Mesothelial cell of epicardium (in vitro differentiated cells): ENCODE data around the gene MAPKAPK2. TPM values are rescaled to one million over a fixed set of nuclear protein-coding genes. Genes with fewer than 3 reads are reported as not detected.

Source experiments
- DNase-seq, 2 experiments: peaks; one replicate each; pipeline ENCODE4 v3.0.0; 2021; ENCODE audit warnings: low spot score in 2 of 2; ENCODE audit not compliant: unreplicated experiment in 2 of 2
- H3K27ac Mint-ChIP-seq: 2 replicates; pipeline ENCODE4 v1.8.0; 2021; ENCODE audit warnings: mixed read lengths
- H3K27me3 Mint-ChIP-seq: 2 replicates; pipeline ENCODE4 v1.8.0; 2021; ENCODE audit warnings: low read depth, mixed read lengths
- H3K36me3 Mint-ChIP-seq: 2 replicates; pipeline ENCODE4 v1.8.0; 2021; ENCODE audit warnings: mixed read lengths
- H3K4me1 Mint-ChIP-seq: 2 replicates; pipeline ENCODE4 v1.8.0; 2021; ENCODE audit warnings: mixed read lengths
- H3K4me3 Mint-ChIP-seq: 2 replicates; pipeline ENCODE4 v1.8.0; 2021; ENCODE audit warnings: mild to moderate bottlenecking, moderate library complexity, mixed read lengths
- H3K9me3 Mint-ChIP-seq: 2 replicates; pipeline ENCODE4 v1.8.0; 2021; ENCODE audit warnings: mixed read lengths
- total RNA-seq: library from RNA; stranded (reverse); gene quantifications from 3 replicates; pipeline ENCODE4 v1.2.1, GENCODE V29; 2021
- TF ChIP-seq, protein P1 (sequence below): fragments of 200-600 bp; sonication (generic); IDR thresholded peaks from one replicate; pipeline ENCODE4 v1.5.0; 2021; ENCODE audit warnings: antibody characterized with exemption; ENCODE audit not compliant: unreplicated experiment

The MAPKAPK2 gene
- total RNA-seq, 1 donor from 2014 or later, result 60.2 TPM

DNA sequence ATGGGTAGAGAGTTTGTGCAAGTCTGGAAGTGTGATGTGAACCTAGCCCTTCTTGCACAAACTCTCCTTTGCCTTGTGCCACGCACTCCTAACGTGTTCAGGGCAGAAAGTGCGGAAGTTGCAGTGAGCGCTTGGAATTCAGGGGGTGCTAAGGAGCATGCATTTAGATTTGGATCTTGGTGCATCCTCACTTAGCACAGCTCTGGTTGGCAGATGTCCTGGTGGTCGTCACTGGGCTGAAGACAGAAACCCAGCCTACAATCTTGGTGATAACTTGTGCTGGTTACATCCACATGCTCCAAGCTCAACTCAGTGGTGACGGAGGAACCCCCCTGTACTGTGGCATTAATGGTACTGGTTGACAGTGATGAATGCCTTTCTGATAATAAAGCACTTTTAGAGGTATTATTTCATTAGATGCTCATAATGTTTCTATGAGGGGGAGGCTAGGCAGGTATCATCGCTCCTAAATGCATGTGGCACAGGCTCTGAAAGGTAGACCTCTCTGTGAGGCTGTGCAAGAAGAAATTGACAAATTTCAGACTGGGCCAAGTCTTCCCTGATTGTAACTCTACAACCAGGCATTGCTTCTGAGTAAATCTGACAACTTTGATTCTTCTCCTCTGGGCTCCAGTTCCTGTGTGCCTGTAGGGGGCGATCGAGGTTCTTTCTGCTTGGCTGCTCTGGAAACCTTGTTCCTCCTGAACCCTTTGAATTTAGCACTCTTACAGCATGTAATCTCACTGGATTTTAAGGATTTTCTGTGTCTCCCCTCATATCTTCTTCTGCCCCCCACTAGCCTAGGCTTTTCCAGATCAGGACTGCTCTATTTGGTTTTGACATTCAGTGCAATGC lies 40.6 kb downstream of the MAPKAPK2 start:
- H3K36me3 Mint-ChIP-seq, result peaks cover 3% of the 10 kb centered on the region
- no peaks in the 10 kb centered on the region for H3K27me3 Mint-ChIP-seq
- TF ChIP-seq, protein P1, sequence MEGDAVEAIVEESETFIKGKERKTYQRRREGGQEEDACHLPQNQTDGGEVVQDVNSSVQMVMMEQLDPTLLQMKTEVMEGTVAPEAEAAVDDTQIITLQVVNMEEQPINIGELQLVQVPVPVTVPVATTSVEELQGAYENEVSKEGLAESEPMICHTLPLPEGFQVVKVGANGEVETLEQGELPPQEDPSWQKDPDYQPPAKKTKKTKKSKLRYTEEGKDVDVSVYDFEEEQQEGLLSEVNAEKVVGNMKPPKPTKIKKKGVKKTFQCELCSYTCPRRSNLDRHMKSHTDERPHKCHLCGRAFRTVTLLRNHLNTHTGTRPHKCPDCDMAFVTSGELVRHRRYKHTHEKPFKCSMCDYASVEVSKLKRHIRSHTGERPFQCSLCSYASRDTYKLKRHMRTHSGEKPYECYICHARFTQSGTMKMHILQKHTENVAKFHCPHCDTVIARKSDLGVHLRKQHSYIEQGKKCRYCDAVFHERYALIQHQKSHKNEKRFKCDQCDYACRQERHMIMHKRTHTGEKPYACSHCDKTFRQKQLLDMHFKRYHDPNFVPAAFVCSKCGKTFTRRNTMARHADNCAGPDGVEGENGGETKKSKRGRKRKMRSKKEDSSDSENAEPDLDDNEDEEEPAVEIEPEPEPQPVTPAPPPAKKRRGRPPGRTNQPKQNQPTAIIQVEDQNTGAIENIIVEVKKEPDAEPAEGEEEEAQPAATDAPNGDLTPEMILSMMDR, result no peak
- no peak overlapping the region for H3K4me3 Mint-ChIP-seq
- no peak overlapping the region for H3K27ac Mint-ChIP-seq
- H3K4me1 Mint-ChIP-seq, result peaks cover 7% of the 10 kb centered on the region
- no peak for DNase-seq
- no peaks in the 10 kb centered on the region for H3K9me3 Mint-ChIP-seq

DNA sequence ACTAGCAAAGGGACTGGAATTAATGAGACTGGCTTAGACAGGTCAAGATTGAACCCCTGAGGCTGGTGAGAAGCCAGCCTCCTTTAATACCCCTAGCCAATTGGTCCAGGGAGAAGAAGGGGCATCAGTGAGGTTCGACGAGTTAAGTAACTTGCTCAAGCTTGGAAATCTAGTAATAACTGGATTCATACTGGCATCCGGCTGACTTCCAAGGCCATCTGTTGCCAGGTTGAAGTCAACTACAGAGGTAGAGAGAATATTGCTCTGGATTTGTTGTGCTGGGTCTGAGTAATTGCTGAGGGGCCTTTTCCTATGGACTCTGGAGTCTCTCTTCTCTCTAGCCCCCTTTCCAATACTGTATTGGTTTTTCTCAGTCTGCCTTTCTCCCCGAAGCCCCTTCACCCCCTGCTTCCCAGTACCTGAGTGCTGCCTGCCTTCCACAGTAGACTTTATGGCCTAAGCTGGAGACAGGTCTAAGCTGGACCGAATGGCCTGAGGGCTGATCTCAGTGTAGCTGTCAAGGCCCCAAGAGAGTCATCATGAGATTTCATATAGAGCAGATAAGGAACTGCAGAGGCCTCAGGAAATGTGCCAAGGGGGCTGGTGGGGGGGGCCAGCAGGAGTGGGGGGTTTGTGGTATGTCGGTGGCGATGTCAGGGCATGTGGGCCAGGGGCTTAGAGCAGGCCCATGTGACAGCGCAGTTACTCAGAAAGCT lies 43.4 kb downstream of the MAPKAPK2 start:
- H3K9me3 Mint-ChIP-seq, result no peaks in the 10 kb centered on the region
- H3K4me3 Mint-ChIP-seq, result no peak overlapping the region
- DNase-seq, result no peak
- H3K36me3 Mint-ChIP-seq, result peaks cover 12% of the 10 kb centered on the region
- peaks cover 7% of the 10 kb centered on the region for H3K4me1 Mint-ChIP-seq
- TF ChIP-seq, protein P1, result no peak
- no peak overlapping the region for H3K27ac Mint-ChIP-seq
- no peaks in the 10 kb centered on the region for H3K27me3 Mint-ChIP-seq

DNA sequence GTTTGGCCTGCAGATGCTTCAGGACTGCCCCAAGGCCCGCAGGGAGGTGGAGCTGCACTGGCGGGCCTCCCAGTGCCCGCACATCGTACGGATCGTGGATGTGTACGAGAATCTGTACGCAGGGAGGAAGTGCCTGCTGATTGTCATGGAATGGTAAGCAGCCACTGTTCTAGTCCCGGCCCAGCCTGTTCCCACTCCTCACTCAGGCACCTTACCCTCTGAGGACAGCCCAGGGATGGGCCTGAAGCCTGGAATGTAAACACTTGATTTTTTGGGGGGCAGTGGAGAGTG lies 43.9 kb downstream of the MAPKAPK2 start:
- peaks cover 7% of the 10 kb centered on the region for H3K4me1 Mint-ChIP-seq
- H3K27ac Mint-ChIP-seq, result no peak overlapping the region
- peaks cover 14% of the 10 kb centered on the region for H3K36me3 Mint-ChIP-seq
- DNase-seq, result no peak
- no peaks in the 10 kb centered on the region for H3K27me3 Mint-ChIP-seq
- TF ChIP-seq, protein P1, result no peak
- no peaks in the 10 kb centered on the region for H3K9me3 Mint-ChIP-seq
- no peak overlapping the region for H3K4me3 Mint-ChIP-seq

DNA sequence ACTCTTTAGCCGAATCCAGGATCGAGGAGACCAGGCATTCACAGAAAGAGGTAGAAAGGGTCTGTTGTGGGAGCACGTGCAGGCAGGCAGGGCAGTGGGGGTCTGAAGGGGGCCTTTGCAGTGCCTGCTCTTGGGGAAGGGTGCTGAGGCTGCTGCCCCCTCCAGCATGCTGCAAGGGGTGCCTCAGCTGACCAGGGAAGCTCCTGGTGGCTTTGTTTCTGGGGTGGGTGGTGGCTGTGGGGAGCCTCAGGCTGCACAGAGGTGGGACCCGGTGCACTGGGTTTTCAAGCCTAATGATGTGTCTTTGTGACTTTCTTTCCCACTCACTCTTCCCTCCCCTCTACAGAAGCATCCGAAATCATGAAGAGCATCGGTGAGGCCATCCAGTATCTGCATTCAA lies 44.3 kb downstream of the MAPKAPK2 start:
- no peaks in the 10 kb centered on the region for H3K27me3 Mint-ChIP-seq
- H3K4me3 Mint-ChIP-seq, result no peak overlapping the region
- DNase-seq, result no peak
- H3K27ac Mint-ChIP-seq, result no peak overlapping the region
- peaks cover 4% of the 10 kb centered on the region for H3K4me1 Mint-ChIP-seq
- peaks cover 15% of the 10 kb centered on the region for H3K36me3 Mint-ChIP-seq
- no peaks in the 10 kb centered on the region for H3K9me3 Mint-ChIP-seq
- TF ChIP-seq, protein P1, result no peak

DNA sequence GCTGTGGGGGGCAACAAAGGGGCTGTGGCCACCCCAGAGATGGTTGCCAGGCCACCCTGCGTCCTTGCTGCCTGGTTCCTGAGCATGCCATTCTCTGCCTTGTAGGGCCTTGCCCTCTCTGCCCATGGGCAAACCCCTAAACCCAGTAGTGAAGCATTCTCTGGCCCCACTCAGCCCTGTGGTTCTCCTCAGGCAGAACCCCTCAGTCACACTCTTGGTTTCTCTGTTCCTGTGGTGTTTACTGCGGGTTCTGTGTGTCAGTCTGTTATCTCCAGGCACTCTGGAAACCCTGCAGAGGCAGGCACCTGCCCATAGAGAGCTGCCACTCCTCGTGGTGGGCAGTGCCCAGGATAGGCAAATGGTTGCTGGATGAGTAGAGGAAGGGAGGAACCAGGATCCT lies 44.8 kb downstream of the MAPKAPK2 start:
- Mint-ChIP-seq H3K4me3 (no peak overlapping the region), H3K36me3 (peaks cover 15% of the 10 kb centered on the region), H3K9me3 (no peaks in the 10 kb centered on the region), H3K27me3 (no peaks in the 10 kb centered on the region), H3K4me1 (peaks cover 2% of the 10 kb centered on the region), H3K27ac (no peak overlapping the region)
- TF ChIP-seq, protein P1, result no peak
- no peak for DNase-seq
